Measurements from ENCODE around the gene BUD23. TPM values are rescaled to one million over a fixed set of nuclear protein-coding genes. Genes with fewer than 3 reads are reported as not detected.

Gene BUD23
- total RNA-seq, 1 donor from 2014 or later: 56.7 TPM

- Mint-ChIP-seq H3K4me1 (ENCODE audit: unreplicated experiment) (peaks cover 33% of the 10 kb centered on the region), H3K9me3 (ENCODE audit: unreplicated experiment) (no peaks in the 10 kb centered on the region), H3K27me3 (ENCODE audit: unreplicated experiment) (no peaks in the 10 kb centered on the region), H3K27ac (ENCODE audit: unreplicated experiment) (no peak overlapping the region), H3K4me3 (ENCODE audit: unreplicated experiment) (peak overlapping the region; percentile 95), H3K36me3 (ENCODE audit: unreplicated experiment) (peaks cover 10% of the 10 kb centered on the region)
- TF ChIP-seq, protein P1, sequence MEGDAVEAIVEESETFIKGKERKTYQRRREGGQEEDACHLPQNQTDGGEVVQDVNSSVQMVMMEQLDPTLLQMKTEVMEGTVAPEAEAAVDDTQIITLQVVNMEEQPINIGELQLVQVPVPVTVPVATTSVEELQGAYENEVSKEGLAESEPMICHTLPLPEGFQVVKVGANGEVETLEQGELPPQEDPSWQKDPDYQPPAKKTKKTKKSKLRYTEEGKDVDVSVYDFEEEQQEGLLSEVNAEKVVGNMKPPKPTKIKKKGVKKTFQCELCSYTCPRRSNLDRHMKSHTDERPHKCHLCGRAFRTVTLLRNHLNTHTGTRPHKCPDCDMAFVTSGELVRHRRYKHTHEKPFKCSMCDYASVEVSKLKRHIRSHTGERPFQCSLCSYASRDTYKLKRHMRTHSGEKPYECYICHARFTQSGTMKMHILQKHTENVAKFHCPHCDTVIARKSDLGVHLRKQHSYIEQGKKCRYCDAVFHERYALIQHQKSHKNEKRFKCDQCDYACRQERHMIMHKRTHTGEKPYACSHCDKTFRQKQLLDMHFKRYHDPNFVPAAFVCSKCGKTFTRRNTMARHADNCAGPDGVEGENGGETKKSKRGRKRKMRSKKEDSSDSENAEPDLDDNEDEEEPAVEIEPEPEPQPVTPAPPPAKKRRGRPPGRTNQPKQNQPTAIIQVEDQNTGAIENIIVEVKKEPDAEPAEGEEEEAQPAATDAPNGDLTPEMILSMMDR (IDR thresholded peaks at IDR 0.05): no peak
- no peak for DNase-seq (ENCODE audit: extremely low spot score, unreplicated experiment)
Observed at GRCh38 chr7:73681031-73681430, 2.4 kb upstream of the BUD23 start.

GRCh38 chr7:73682745-73683055, 697 bp upstream of the BUD23 start:
- H3K27ac Mint-ChIP-seq (ENCODE audit: unreplicated experiment): peak overlapping the region; percentile 95
- H3K4me1 Mint-ChIP-seq (ENCODE audit: unreplicated experiment): peaks cover 33% of the 10 kb centered on the region
- no peak for DNase-seq (ENCODE audit: extremely low spot score, unreplicated experiment)
- peak overlapping the region; percentile 95 for H3K4me3 Mint-ChIP-seq (ENCODE audit: unreplicated experiment)
- TF ChIP-seq, protein P1 (IDR thresholded peaks at IDR 0.05): no peak
- peaks cover 10% of the 10 kb centered on the region for H3K36me3 Mint-ChIP-seq (ENCODE audit: unreplicated experiment)
- H3K27me3 Mint-ChIP-seq (ENCODE audit: unreplicated experiment): no peaks in the 10 kb centered on the region
- no peaks in the 10 kb centered on the region for H3K9me3 Mint-ChIP-seq (ENCODE audit: unreplicated experiment)

DNA sequence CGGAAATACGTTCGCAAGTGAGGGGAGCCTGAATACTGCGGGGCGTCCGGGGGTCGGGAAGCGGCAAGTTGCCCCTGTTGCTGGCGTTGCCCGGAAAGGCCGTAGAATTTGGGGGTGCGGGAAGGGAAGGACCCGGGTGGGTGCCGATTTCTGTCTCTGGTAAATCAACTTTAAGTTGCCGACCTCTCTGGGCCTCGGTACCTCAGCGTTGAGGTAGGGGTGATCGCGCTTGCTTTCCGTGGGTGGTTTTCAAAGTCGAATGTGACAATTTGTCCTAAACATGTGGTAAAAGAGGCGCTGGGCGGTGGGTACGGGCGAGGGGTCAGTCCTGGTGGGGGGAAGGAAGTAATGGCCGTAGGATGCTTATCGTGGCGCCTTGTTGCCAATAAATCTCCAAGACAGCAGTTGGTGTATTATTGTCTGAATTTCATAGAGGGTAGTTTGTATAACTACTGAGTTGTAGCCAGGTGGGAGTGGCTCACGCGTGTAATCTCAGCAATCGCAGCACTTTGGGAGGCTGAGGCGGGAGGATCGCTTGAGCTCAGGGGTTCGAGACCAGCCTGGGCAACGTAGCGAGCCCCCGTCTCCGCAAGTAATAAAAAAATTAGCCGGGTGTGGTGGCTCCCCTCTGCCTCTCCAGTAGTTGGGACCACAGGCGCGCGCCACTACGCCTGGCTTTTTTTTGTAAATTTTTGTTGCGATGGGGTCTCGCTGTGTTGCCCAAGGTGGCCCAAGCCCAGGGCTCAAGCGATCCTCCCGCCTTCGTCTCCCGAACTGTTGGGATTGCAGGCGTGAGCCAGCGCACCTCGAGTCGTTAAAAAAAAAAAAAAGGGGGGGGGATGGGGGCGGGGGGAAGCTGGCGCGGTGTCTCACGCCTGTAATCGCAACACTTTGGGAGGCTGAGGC, 644 bp downstream of the BUD23 start:
- DNase-seq (ENCODE audit: extremely low spot score, unreplicated experiment): no peak
- TF ChIP-seq, protein P1 (IDR thresholded peaks at IDR 0.05): no peak
- H3K27ac Mint-ChIP-seq (ENCODE audit: unreplicated experiment): peak overlapping the region; percentile 95
- peak overlapping the region; percentile 95 for H3K4me3 Mint-ChIP-seq (ENCODE audit: unreplicated experiment)
- H3K36me3 Mint-ChIP-seq (ENCODE audit: unreplicated experiment): peaks cover 8% of the 10 kb centered on the region
- H3K9me3 Mint-ChIP-seq (ENCODE audit: unreplicated experiment): no peaks in the 10 kb centered on the region
- H3K27me3 Mint-ChIP-seq (ENCODE audit: unreplicated experiment): no peaks in the 10 kb centered on the region
- peaks cover 33% of the 10 kb centered on the region for H3K4me1 Mint-ChIP-seq (ENCODE audit: unreplicated experiment)

DNA sequence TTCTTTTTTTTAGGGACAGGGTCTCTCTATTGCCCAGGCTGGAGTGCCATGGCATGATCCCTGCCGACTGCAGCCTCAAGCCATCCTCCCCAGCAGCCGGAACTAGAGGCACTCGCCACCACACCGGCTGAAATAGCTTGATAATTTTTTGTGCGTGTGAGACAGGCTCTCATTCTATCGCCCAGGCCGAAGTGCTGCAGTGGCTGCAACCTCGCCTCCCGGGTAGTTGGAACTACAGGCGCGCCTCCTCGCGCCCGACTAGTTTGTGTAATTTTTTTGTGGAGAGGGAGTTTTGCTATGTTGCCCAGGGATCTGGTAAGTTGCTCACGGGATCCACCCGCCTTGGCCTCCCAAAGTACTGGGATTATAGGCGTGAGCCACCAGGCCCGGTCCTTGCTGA, 1.9 kb downstream of the BUD23 start:
- Mint-ChIP-seq H3K27me3 (ENCODE audit: unreplicated experiment) (no peaks in the 10 kb centered on the region), H3K27ac (ENCODE audit: unreplicated experiment) (no peak overlapping the region), H3K4me3 (ENCODE audit: unreplicated experiment) (peak overlapping the region; percentile 55), H3K9me3 (ENCODE audit: unreplicated experiment) (no peaks in the 10 kb centered on the region), H3K4me1 (ENCODE audit: unreplicated experiment) (peaks cover 30% of the 10 kb centered on the region), H3K36me3 (ENCODE audit: unreplicated experiment) (peaks cover 18% of the 10 kb centered on the region)
- TF ChIP-seq, protein P1 (IDR thresholded peaks at IDR 0.05): no peak
- no peak for DNase-seq (ENCODE audit: extremely low spot score, unreplicated experiment)

DNA sequence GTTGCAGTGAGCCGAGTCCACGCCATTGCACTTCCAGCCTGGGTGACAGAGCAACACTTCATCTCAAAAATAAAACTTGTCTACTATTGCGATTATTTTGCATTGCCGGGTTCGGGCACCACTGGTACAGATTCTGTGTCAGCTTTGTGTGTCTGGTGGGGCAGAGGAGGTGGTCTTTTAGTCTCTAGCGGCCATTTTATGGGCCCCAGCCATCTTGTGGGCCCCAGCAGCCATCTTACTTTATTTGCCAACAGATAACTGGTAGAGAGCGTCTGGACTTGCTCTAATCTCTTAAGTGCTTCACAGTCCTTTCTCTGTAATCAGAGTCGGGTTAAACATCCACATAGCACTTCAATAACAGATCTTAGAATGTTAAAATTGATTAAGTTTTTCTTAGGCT, 4.9 kb downstream of the BUD23 start:
- no peak overlapping the region for H3K4me3 Mint-ChIP-seq (ENCODE audit: unreplicated experiment)
- peaks cover 8% of the 10 kb centered on the region for H3K4me1 Mint-ChIP-seq (ENCODE audit: unreplicated experiment)
- no peak for DNase-seq (ENCODE audit: extremely low spot score, unreplicated experiment)
- peaks cover 29% of the 10 kb centered on the region for H3K36me3 Mint-ChIP-seq (ENCODE audit: unreplicated experiment)
- H3K9me3 Mint-ChIP-seq (ENCODE audit: unreplicated experiment): no peaks in the 10 kb centered on the region
- no peaks in the 10 kb centered on the region for H3K27me3 Mint-ChIP-seq (ENCODE audit: unreplicated experiment)
- TF ChIP-seq, protein P1 (IDR thresholded peaks at IDR 0.05): no peak
- H3K27ac Mint-ChIP-seq (ENCODE audit: unreplicated experiment): no peak overlapping the region

All from osteocyte (in vitro differentiated cells).